ENCODE data around the gene PTPRM. TPM values are rescaled to one million over a fixed set of nuclear protein-coding genes. Genes with fewer than 3 reads are reported as not detected.

The PTPRM gene
- total RNA-seq, 1 experiment from 2014 or later: 11.1 TPM

DNA sequence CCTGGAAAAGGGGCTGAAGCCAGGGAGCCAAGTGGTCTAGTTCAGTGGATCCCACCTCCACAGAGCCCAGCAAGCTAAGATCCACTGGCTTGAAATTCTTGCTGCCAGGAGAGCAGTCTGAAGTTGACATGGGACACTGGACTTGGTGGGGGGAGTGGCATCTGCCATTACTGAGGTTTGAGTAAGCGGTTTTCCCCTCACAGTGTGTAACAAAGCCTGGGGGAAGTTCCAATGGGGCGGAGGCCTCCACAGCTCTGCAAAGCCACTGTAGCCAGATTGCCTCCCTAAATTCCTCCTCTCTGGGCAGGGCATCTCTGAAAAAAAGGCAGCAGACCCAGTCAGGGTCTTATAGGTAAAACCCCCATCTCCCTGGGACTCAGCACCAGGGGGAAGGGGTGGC lies 144.4 kb downstream of the PTPRM start:
- ChIA-PET POLR2A (no interaction called here), CTCF (interaction anchor here (0.6 to 1.2 kb wide), 3 partner anchors 28 to 491 kb away, joined by 3 read pairs; no protein-coding TSS in a partner anchor)
- Mint-ChIP-seq H3K4me1 (no peaks in the 10 kb centered on the region), H3K4me3 (no peak overlapping the region), H3K9me3 (peaks cover 35% of the 10 kb centered on the region), H3K27me3 (ENCODE audit: low read depth) (no peaks in the 10 kb centered on the region), H3K36me3 (peaks cover 16% of the 10 kb centered on the region), H3K27ac (no peak overlapping the region)
- no peak for DNase-seq (ENCODE audit: low spot score)
- no peak for TF ChIP-seq MXD4 (CRISPR knock-in tag; IDR thresholded peaks at IDR 0.05; ENCODE audit: borderline replicate concordance)
- no peak for TF ChIP-seq ZNF219 (CRISPR knock-in tag; IDR thresholded peaks at IDR 0.05; ENCODE audit: borderline replicate concordance)
- TF ChIP-seq HMGA2 (CRISPR knock-in tag; IDR thresholded peaks at IDR 0.05): no peak
- no peak for TF ChIP-seq ERG (CRISPR knock-in tag; IDR thresholded peaks at IDR 0.05)
- TF ChIP-seq ZNF121 (CRISPR knock-in tag; IDR thresholded peaks at IDR 0.05): no peak
- TF ChIP-seq RORB (CRISPR knock-in tag; IDR thresholded peaks at IDR 0.05): no peak
- TF ChIP-seq, protein P1, sequence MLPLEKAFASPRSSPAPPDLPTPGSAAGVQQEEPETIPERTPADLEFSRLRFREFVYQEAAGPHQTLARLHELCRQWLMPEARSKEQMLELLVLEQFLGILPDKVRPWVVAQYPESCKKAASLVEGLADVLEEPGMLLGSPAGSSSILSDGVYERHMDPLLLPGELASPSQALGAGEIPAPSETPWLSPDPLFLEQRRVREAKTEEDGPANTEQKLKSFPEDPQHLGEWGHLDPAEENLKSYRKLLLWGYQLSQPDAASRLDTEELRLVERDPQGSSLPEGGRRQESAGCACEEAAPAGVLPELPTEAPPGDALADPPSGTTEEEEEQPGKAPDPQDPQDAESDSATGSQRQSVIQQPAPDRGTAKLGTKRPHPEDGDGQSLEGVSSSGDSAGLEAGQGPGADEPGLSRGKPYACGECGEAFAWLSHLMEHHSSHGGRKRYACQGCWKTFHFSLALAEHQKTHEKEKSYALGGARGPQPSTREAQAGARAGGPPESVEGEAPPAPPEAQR (CRISPR knock-in tag; IDR thresholded peaks at IDR 0.05): no peak
- TF ChIP-seq, protein P2, sequence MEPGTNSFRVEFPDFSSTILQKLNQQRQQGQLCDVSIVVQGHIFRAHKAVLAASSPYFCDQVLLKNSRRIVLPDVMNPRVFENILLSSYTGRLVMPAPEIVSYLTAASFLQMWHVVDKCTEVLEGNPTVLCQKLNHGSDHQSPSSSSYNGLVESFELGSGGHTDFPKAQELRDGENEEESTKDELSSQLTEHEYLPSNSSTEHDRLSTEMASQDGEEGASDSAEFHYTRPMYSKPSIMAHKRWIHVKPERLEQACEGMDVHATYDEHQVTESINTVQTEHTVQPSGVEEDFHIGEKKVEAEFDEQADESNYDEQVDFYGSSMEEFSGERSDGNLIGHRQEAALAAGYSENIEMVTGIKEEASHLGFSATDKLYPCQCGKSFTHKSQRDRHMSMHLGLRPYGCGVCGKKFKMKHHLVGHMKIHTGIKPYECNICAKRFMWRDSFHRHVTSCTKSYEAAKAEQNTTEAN (CRISPR knock-in tag; IDR thresholded peaks at IDR 0.05): no peak
- TF ChIP-seq, protein P3, sequence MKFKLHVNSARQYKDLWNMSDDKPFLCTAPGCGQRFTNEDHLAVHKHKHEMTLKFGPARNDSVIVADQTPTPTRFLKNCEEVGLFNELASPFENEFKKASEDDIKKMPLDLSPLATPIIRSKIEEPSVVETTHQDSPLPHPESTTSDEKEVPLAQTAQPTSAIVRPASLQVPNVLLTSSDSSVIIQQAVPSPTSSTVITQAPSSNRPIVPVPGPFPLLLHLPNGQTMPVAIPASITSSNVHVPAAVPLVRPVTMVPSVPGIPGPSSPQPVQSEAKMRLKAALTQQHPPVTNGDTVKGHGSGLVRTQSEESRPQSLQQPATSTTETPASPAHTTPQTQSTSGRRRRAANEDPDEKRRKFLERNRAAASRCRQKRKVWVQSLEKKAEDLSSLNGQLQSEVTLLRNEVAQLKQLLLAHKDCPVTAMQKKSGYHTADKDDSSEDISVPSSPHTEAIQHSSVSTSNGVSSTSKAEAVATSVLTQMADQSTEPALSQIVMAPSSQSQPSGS (CRISPR knock-in tag; IDR thresholded peaks at IDR 0.05; ENCODE audit: borderline replicate concordance, low read depth): no peak
- TF ChIP-seq NR3C1 (CRISPR knock-in tag; conservative IDR thresholded peaks at IDR 0.05; ENCODE audit: low read depth): no peak
- TF ChIP-seq, protein P4, sequence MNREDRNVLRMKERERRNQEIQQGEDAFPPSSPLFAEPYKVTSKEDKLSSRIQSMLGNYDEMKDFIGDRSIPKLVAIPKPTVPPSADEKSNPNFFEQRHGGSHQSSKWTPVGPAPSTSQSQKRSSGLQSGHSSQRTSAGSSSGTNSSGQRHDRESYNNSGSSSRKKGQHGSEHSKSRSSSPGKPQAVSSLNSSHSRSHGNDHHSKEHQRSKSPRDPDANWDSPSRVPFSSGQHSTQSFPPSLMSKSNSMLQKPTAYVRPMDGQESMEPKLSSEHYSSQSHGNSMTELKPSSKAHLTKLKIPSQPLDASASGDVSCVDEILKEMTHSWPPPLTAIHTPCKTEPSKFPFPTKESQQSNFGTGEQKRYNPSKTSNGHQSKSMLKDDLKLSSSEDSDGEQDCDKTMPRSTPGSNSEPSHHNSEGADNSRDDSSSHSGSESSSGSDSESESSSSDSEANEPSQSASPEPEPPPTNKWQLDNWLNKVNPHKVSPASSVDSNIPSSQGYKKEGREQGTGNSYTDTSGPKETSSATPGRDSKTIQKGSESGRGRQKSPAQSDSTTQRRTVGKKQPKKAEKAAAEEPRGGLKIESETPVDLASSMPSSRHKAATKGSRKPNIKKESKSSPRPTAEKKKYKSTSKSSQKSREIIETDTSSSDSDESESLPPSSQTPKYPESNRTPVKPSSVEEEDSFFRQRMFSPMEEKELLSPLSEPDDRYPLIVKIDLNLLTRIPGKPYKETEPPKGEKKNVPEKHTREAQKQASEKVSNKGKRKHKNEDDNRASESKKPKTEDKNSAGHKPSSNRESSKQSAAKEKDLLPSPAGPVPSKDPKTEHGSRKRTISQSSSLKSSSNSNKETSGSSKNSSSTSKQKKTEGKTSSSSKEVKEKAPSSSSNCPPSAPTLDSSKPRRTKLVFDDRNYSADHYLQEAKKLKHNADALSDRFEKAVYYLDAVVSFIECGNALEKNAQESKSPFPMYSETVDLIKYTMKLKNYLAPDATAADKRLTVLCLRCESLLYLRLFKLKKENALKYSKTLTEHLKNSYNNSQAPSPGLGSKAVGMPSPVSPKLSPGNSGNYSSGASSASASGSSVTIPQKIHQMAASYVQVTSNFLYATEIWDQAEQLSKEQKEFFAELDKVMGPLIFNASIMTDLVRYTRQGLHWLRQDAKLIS (CRISPR knock-in tag; IDR thresholded peaks at IDR 0.05; ENCODE audit: borderline replicate concordance): no peak
- no peak for ATAC-seq

GRCh38 chr18:7720395-7720794 lies 153.3 kb downstream of the PTPRM start:
- no peak overlapping the region for H3K4me3 Mint-ChIP-seq
- H3K36me3 Mint-ChIP-seq: no peaks in the 10 kb centered on the region
- H3K9me3 Mint-ChIP-seq: peaks cover 12% of the 10 kb centered on the region
- ATAC-seq: no peak
- H3K27ac Mint-ChIP-seq: no peak overlapping the region
- no peak for DNase-seq (ENCODE audit: low spot score)
- no peaks in the 10 kb centered on the region for H3K27me3 Mint-ChIP-seq (ENCODE audit: low read depth)
- peaks cover 33% of the 10 kb centered on the region for H3K4me1 Mint-ChIP-seq
- POLR2A ChIA-PET: no interaction called here
- CTCF ChIA-PET: interaction anchor here (0.6 kb wide), 1 partner anchor 8 kb away, joined by 3 read pairs; no protein-coding TSS in a partner anchor
- TF ChIP-seq ZNF317 (CRISPR knock-in tag; IDR thresholded peaks at IDR 0.05; ENCODE audit: borderline replicate concordance, low read depth) (no peak), MAX (CRISPR knock-in tag; IDR thresholded peaks at IDR 0.05) (no peak), ZNF396 (CRISPR knock-in tag; IDR thresholded peaks at IDR 0.05; ENCODE audit: borderline replicate concordance) (no peak), JAZF1 (CRISPR knock-in tag; IDR thresholded peaks at IDR 0.05) (no peak), EMX1 (CRISPR knock-in tag; IDR thresholded peaks at IDR 0.05) (no peak), TP53 (CRISPR knock-in tag; IDR thresholded peaks at IDR 0.05) (no peak)
- TF ChIP-seq, protein P5, sequence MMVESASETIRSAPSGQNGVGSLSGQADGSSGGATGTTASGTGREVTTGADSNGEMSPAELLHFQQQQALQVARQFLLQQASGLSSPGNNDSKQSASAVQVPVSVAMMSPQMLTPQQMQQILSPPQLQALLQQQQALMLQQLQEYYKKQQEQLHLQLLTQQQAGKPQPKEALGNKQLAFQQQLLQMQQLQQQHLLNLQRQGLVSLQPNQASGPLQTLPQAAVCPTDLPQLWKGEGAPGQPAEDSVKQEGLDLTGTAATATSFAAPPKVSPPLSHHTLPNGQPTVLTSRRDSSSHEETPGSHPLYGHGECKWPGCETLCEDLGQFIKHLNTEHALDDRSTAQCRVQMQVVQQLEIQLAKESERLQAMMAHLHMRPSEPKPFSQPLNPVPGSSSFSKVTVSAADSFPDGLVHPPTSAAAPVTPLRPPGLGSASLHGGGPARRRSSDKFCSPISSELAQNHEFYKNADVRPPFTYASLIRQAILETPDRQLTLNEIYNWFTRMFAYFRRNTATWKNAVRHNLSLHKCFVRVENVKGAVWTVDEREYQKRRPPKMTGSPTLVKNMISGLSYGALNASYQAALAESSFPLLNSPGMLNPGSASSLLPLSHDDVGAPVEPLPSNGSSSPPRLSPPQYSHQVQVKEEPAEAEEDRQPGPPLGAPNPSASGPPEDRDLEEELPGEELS (CRISPR knock-in tag; IDR thresholded peaks at IDR 0.05): no peak
- TF ChIP-seq, protein P6, sequence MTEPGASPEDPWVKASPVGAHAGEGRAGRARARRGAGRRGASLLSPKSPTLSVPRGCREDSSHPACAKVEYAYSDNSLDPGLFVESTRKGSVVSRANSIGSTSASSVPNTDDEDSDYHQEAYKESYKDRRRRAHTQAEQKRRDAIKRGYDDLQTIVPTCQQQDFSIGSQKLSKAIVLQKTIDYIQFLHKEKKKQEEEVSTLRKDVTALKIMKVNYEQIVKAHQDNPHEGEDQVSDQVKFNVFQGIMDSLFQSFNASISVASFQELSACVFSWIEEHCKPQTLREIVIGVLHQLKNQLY (CRISPR knock-in tag; IDR thresholded peaks at IDR 0.05): no peak
- TF ChIP-seq, protein P7, sequence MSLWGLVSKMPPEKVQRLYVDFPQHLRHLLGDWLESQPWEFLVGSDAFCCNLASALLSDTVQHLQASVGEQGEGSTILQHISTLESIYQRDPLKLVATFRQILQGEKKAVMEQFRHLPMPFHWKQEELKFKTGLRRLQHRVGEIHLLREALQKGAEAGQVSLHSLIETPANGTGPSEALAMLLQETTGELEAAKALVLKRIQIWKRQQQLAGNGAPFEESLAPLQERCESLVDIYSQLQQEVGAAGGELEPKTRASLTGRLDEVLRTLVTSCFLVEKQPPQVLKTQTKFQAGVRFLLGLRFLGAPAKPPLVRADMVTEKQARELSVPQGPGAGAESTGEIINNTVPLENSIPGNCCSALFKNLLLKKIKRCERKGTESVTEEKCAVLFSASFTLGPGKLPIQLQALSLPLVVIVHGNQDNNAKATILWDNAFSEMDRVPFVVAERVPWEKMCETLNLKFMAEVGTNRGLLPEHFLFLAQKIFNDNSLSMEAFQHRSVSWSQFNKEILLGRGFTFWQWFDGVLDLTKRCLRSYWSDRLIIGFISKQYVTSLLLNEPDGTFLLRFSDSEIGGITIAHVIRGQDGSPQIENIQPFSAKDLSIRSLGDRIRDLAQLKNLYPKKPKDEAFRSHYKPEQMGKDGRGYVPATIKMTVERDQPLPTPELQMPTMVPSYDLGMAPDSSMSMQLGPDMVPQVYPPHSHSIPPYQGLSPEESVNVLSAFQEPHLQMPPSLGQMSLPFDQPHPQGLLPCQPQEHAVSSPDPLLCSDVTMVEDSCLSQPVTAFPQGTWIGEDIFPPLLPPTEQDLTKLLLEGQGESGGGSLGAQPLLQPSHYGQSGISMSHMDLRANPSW (CRISPR knock-in tag; conservative IDR thresholded peaks at IDR 0.05; ENCODE audit: low read depth): no peak
